MM.1S (cell line): ENCODE measurements around the gene FAM124A.

ENCODE experiments used
- EZH2 ChIP-seq: fragments of 300-600 bp; sonication (generic); optimal IDR thresholded peaks from 2 replicates; pipeline ENCODE3; 2017; ENCODE audit warnings: low read depth, mild to moderate bottlenecking, antibody characterized with exemption, low read length, mixed read lengths
- EZH2phosphoT487 ChIP-seq: fragments of 300-600 bp; sonication (generic); IDR thresholded peaks from 2 replicates; pipeline ENCODE4 v1.6.1; 2018; ENCODE audit warnings: antibody characterized with exemption, low read length
- TF ChIP-seq, protein P1 (sequence below): fragments of 300-600 bp; sonication (generic); IDR thresholded peaks from 2 replicates; pipeline ENCODE4 v1.5.1; 2016; ENCODE audit warnings: antibody characterized with exemption, low read length, mixed read lengths

DNA sequence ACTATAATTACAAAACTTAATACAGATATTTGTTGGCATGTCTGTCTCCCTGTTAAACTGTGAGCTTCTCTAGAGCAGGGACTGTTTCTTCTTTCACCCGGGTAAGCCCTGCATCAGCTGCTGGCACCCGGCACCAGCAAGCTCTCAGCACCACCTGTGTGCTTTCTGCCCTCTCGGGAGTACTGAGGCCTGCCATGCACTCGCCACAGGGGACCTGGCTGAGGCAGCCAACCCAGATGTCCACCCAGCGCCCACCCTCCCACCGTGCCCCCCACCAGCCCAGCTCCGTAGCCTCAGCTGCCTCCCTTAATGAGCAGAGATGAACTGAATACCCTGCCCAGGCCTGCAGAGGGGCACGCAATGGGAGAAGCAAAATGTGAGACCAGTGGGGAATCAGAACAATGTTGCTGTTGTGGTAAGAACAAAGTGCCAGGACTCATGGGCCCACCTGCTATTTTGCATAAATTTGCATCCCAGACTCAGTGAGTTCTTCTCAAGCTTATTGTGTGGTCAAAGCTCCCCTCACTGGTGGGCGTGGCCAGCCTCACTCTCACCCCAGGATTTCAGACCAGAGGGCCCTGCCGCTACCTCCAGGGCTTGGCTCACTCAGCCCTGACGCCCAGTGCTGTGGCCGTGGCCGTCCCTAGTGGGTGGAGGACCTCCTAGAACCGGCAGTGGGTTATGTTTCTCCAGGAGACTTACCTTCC lies 102.7 kb downstream of the FAM124A start:
- TF ChIP-seq, protein P1, sequence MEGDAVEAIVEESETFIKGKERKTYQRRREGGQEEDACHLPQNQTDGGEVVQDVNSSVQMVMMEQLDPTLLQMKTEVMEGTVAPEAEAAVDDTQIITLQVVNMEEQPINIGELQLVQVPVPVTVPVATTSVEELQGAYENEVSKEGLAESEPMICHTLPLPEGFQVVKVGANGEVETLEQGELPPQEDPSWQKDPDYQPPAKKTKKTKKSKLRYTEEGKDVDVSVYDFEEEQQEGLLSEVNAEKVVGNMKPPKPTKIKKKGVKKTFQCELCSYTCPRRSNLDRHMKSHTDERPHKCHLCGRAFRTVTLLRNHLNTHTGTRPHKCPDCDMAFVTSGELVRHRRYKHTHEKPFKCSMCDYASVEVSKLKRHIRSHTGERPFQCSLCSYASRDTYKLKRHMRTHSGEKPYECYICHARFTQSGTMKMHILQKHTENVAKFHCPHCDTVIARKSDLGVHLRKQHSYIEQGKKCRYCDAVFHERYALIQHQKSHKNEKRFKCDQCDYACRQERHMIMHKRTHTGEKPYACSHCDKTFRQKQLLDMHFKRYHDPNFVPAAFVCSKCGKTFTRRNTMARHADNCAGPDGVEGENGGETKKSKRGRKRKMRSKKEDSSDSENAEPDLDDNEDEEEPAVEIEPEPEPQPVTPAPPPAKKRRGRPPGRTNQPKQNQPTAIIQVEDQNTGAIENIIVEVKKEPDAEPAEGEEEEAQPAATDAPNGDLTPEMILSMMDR = no peak
- no peak for TF ChIP-seq EZH2
- no peak for TF ChIP-seq EZH2phosphoT487
